GM19438 (cell line): ENCODE results near the gene CYFIP1.

Experiments used
- ATAC-seq: cut with Tn5 transposase; IDR thresholded peaks from one replicate; pipeline ENCODE4 v1.9.1; 2021; ENCODE audit warnings: low read depth; ENCODE audit not compliant: unreplicated experiment

Gene CYFIP1

DNA sequence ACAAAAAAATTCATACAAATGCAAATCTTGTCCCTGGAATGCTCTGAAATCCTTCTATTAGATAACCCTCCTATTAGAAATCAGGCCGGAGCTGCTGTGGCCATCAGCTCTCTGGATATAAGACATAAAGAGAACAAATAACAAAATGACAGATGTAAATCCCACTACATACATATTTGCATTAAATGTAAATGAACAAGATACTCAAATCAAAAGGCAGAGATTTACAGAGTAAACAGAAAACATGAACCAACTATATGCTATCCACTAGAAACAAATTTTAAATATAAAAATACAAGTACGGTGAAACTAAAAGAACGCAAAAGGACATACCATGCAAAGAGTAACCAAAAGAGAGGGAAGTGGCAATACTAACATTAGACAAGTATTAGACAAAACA is 10.7 kb downstream of the CYFIP1 start:
- ATAC-seq, result no peak

DNA sequence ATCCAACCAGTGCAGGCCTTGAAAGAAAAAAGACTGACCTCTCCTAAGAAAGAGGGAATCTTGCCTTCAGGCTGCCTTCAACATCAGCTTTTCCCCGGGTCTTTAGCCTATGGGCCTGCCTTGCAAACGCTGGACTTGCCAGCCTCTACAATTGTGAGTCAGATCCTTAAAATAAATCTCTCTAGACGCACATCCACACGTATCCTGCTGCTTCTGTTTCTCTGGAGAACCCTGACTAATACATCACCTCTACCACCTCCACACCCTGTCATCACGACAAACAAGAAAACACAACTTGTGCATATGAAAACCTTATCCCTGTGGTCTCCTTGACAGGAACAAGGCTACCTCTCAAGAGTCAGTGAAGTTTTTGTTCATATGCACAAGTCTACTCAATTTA is 11.8 kb downstream of the CYFIP1 start:
- no peak for ATAC-seq

DNA sequence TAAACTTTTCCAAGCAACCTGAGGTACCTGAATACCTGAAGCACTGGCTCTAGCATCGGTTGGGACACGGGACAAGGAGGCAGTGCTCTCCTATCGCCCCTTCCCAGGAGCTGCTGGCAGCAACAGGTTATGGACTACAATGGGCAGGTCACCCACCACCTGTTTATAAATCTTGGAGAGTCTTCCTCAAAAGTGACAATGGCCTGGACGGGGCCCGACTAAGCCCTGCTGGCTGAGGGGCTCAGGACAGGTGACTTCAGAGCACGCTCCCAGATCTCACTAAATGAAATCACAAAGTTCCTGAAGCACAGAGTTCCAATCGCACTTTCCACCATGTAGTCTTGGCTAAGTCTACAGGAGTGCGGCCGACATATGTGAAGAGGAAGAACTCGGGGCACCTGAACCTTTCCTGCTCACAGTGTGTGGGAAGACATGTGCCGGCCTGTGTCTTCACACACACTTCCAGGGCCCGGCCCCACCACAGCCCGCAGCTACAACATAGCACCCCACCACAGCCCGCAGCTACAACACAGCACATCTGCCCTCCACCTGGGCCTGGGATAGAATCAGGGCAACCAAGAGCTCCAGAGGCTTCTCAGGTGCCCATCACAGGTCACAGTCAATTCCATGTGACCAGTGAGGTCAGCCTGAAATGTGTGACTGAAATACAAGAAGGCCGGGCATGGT is 12.9 kb downstream of the CYFIP1 start:
- ATAC-seq, result no peak

DNA sequence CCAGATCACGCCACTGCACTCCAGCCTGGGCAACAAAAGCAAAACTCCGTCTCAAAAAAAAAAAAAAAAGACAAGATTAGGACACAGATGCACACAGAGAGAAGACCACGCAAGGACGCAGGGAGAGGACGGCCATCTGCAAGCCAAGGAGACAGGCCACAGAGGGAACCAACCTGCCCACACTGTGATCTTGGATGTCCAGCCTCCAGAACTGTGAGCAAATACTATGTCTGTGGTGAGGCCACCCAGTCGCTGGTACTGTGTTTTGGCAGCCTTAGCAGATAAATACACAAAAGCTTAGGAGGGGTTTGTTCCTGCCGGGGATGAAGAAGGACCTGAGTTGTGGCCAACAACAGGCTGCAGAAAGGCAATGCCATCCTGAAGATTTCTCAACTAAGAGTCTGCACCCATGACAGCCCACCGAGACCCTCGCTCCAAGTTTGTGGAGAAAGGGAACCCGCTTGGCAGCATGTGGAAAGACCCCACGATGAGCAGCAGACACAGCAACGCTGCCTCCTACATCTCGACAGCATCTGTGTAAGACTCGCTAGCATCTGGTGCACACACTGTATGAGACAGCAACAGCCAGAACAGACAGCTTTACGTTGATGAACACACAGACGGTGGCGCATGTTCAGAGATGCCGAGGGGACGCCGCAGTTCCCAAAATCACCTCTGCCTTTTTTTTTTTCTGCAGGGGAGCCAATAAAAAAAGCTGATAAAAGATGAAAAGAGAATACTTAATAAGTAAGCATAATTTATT is 13.7 kb downstream of the CYFIP1 start:
- ATAC-seq, result no peak

DNA sequence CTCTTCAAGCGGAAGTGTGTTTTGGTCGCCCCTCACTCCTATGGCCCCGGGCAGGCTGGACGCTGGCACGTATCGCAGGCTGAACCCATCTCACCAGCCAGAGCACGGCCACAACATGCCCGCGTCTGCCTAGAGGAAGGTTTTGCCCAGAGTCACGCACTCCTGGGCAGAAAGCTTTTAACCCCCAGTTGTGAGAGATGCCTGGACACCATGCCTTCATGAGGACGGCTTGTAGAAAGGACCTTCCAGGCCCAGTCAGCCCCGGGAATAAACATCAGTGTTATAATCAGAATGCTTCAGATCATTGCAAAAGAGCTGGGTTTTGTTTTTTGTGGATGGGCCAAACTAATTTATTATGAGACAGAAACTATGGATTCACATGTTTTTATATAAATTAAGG is 16.5 kb downstream of the CYFIP1 start:
- no peak for ATAC-seq

DNA sequence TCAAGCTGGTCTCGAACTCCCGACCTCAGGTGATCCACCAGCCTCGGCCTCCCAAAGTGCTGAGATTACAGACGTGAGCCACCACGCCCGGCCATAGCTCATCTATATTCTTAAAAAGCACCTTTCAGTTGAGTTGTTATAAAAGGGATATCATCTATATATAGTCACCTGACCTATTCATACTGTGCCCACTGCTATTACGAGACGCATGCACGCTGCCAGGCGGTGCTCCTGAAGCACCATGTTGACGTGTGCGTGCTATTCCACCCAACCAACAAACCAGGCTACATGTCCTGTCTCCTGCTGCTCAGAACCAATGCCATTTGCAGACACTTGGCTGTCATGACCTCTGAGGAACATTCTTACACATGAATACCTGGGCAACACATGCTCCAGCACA is 17.6 kb downstream of the CYFIP1 start:
- no peak for ATAC-seq

DNA sequence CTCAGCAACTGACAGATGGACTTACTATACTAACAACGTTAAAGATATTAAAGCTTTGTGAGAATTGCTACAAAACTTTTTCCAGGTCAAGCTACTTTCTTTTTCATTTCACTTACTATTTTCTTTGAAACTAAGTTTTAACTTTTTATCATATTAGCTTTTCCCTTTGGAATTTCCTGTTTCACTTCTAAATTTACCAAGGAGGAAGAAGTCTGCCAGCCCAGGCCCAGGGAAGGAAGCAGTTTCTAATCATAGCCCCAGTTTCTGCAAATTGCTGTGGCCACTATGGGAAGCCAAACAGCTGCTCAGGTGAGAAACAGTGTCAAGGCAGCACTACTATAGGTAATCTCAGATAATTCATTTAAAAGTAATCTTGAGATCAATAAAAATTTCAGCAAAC is 18.4 kb downstream of the CYFIP1 start:
- no peak for ATAC-seq

DNA sequence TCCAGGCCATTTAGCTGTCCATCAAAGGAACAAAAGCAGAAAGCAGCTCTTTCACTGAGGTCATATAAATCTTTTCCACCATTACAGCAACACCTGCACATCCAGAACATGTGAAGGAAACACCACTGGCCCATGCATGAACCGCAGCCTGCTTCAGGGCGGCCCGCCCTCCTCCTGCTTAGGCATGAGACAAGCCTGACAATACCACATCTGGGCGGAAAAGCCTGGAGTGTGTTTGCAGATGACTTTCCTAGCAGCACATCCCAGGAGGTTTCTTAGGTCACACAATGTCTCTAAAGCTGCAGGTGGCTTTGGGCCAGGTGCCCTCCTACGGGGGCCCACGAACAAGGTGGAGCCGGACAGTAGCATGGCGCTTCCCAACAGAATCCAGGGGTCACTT is 19.6 kb downstream of the CYFIP1 start:
- ATAC-seq, result no peak

DNA sequence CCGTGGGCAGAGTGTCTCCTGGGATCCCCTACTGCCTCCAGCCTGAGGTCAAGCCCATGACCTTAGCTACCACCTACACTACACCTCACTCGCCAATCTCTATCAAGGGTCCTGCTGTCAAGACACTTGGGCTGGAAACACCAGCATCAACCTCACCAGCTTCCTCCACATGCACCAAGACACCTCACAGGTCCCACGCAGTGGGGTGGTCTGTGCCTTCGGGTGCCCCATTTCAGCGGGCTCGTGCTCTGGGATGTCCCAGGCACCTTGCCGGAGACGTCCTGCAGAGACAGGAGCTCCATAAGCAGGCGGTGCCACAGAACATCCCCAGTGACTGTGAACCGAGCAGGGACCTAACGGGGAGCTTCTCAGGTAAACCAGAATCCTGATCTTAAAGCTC is 20.0 kb downstream of the CYFIP1 start:
- ATAC-seq, result no peak

DNA sequence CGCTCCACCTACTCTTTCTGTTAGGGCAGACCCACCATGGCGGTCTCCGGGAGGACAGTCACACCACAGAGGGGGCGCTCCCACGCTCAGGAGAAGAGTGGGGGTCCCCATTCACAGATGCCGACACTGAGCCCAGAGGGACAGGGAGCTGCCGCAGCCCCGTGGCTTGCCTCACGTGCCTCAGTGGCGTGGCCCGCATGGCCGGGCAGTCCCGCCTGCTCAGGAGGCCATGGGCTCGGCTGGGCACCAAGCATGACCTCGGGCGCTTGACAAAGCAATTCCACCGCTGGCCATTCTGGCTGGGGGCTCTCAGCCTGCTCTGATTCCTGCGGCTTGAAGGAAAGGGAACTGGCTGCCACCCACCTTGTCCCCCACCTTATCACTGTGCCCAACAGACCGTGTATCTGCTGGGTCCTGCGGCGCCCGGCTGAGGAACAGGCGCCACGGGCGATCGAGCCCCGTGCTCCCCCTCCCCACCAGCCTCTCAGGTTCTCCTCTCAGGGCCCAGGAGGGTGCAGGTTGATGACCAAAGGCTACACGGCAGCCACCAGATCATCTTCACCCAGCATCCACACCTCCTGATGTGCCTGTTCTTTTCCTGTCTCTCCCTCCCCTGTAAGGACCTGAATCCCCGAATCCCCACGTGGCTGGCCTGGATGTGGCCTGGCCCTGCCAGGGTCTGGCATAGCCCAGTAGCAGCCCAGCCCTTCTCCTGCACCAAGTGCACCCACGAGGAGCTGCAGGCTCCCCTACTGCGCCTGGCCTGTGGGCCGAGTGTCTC is 20.7 kb downstream of the CYFIP1 start:
- ATAC-seq, result no peak

DNA sequence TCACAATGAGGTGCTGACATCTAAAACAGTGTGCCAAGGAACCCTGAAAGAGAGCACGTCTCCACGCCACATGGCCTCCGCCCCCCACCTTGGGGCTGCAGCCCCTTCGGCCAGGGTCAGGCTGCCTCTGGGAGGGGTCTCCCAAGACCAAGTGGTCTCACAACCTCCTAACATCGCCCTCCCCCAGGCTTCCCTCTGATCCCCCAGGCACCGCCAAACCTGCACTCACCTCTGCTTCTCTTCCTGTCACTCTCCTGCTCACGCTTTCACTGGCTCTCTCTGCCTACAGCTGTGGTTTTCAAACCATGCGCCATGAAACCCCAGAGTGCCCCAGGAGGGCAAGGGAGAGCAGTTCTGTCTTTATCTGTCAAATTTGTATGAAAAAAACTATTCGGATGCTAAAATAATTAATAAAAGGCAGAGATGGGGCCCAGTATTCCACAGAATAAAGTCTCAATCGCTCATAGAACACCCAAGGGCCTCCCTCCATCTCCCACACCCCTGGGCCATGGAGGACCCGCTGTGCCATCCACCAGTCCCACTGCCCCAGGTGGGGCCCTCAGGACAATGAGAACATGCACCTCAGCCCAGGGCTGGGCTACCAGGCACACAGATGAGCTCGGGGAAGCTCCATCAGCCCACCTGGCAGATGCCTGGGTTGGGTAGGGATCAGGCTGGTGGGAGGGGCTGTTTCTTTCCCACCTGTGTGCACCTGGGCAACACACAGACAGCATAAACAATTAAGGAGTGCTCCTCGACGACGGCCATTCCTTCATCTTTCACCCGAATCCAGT is 21.5 kb downstream of the CYFIP1 start:
- no peak for ATAC-seq

DNA sequence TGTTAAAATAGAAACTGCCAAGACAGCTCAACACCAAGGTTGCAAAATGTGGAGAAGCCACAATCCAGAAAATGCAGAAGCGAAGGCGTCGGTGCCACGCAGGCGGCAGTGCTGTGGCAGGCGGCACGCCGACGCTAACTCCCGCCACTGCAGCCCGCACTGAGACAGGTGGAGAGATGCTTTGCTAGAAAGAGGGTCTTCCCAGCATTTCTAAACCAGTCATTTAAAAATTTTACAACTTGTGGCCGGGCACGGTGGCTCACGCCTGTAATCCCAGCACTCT is 23.2 kb downstream of the CYFIP1 start:
- ATAC-seq, result no peak

DNA sequence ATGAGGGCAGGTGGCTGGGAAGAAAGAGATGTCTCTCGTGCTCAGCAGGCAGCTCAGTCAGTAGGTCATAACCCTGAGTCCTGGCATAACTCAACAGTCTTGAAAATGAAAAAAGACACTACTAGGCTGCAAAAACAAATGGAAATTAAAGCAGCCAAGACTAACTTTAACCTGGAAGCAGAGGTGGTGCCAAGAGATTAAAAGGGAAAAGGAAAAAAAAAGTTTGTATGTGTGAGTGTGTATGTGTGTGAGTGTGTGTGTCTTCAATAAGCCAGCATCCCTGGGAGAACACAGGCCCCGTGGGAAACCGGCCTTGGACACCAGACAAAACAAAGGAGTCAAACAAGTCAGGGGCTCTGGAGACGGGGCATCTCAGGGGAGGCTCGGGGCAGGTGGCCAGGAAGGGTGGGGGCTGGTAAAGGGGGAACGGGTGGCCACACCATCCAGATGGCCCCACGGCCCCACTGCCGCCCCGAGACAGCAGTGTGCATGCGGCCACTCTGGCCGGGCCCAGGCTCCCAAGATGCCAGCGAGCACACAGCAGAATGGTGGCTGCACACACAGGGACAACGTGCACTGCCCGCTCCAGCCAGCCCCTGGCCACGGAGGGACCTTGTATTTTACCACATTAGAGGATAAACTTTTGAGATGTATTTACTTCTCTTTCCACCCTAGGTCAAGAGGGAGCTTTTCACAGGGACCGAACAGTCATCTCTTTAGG is 23.8 kb downstream of the CYFIP1 start:
- ATAC-seq, result no peak

DNA sequence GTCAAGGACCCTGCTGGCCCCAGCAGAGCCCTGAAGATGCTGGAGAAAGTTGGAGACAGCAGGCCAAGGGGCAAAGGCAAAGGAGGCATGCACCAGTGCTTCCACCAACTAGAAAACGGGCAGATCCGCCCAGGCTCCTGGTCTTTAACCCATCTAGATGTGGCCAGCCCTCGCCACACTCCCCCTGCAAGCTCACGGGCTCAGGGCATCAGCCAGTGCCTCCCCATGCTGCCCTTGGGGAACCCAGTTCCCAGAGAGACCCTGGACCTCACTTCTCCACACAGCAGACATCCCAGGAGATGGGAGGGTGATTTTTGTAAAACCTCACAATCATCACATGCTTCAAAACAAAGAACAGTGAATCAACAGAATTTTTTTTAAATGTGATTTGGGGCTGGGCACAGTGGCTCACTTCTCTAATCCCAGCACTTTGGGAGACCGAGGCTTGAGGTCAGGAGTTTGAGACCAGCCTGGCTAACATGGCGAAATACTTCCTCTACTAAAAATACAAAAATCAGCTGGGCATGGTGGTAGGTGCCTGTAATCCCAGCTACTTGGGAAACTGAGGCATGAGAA is 24.5 kb downstream of the CYFIP1 start:
- ATAC-seq, result no peak

DNA sequence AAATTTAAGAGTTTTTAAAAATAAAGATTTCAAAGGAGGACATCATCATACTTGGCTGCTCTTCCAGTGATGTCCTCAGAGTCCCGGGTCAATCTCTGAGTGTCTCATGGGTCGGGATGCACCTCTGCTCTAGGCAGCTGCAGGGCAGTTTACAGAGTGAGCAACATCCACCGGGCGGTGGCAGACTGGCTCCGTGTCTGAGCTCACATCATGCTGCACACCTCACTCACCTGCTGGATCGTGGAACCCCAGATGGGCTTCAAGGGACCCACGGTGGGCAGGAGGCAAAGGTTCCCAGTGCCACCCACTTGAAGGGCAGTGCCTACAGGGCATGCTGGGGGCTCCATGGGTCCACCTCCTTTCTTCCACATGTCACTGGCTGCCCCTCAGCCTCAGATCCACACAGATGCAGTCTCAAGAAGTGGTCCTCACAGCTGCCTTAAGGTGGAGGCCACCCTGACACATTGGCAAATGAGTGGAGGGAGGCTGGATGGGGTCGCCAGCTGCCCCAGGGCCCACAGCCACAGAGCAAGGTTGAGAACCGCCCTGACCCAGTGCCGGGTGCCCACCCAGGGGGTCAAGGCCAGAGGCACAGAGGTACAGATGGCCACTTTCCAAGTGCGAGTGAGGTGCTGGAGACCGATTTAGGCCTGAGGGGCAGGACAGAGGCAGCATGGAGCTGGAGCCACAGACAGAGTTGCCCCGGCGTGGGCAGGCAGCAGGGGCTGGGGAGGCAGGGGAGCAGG is 25.2 kb downstream of the CYFIP1 start:
- no peak for ATAC-seq

DNA sequence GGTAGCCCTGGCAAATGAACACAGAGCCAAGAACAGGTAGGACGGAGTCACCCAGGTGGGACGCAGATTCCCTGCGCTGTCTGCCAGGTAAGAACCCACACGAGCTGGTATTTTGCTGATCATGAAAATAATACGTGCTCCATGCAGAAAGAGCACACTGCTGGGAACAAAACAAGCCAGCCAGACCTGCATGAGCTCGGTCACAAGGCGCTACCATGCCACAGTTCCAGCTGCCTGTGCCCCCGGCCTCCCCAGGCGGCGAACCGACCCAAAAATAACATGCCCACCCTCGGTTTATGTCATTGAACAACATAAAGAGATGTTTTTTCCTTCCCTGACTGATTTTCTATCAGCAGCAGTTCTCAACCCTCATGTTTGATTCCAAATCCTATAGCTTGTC is 25.8 kb downstream of the CYFIP1 start:
- no peak for ATAC-seq

DNA sequence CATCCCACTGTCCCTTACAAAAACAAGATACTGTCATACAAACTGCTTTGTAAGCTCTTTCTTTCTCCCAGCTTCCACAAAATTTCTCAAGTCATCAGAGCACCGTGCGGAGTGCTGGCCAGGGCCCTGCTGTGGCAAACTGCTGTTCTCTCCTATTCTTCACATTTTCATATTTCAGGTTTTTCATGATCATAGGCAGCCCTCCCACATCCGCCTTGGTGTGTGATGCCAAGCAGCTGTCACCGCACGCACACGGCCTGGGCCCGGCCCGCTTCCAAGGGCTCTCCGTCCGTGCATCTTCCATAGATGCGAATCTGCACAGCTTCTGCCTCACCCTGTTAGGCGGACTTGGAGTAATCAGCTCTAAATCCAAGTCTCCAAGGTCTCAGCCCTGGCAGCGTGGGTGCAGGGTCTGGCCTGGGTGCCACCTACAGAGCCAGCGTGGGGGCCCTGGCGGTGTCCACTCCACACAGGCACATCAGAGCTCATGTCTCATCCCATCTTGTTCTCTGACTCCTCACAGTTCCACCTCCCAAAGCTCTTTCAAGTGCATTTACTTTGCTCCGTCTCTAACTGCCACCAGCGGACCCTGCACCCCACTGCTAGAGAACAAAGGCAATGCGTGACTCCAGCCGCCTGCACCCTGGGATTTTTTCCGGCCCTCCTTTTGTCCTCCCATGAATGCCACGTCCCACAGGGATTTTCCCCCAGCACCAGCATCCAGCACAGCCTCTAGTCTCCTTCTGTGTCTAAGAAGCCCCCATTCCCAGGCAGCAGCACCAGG is 27.2 kb downstream of the CYFIP1 start:
- ATAC-seq, result no peak

DNA sequence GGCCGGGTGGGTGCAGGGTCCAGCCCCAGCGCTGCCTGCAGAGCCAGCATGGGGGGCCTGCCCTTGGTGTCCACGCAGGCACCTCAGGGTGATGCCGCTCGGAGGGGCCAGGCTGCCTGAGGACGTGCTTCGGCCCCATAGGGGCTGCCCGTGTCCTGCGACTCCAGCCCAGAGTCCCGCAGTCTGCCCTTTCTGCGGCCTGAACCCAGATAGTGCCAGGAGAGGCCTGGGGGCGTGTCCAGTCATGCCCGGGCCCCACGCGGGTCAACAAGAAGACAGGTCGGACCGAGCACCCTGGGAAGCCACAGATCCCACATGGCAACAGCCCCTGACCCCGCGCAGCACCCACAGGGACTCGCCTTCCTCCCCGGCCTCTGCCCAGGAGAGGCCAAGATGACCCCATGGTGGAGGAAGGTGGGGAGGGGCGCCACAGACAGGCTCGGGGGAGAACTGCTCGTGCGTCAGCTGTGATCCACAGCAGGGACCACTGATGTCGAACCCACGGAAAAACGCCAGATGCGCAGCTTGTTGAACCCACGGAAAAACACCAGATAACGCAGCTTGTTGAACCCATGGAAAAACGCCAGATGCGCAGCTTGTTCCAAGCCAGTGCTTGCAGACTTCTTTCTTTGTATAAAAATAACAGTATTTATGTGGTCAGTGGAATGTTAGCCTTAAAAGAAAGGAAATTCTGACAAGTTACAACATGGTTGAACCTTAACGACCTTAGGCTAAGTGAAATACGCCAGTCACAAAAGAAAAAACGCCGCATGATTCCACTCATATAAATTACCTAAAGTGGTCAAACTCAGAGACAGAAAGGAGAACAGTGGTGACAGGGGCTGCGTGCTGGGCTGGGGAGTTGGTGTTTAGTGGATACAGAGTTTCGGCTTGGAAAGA is 28.5 kb downstream of the CYFIP1 start:
- ATAC-seq, result no peak
